SKM-1 treated with dmso at 0.1 percent for 144 hours (cell line): ENCODE data around the gene CDK5RAP2.

Experiments
- DNase-seq: peaks from one replicate; lab custom pipeline; 2025; ENCODE audit not compliant: unreplicated experiment; lab: John Stamatoyannopoulos, UW

Gene CDK5RAP2

DNA sequence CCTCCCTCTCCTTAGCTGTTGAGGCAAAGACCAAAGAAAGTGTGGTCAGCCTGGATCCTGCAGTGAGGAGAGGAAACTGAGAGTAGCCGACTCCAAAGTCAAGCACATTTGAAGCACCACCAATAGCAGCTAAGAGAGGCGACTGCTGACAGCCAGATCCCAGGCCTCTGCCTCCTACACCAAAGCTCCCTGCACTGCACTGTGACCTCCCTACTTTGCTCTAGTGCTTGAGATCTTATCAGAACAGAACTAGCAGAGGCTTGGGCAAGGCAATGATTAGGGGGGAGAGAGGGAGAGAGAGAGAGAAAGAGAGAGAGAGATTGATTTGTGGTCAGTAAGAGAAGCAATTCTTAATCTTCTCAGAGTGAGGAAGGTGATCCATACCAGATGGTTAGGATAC, 216.3 kb downstream of the CDK5RAP2 start:
- no peak for DNase-seq

GRCh38 chr9:120362446-120362845, 217.5 kb downstream of the CDK5RAP2 start:
- DNase-seq, result no peak

DNA sequence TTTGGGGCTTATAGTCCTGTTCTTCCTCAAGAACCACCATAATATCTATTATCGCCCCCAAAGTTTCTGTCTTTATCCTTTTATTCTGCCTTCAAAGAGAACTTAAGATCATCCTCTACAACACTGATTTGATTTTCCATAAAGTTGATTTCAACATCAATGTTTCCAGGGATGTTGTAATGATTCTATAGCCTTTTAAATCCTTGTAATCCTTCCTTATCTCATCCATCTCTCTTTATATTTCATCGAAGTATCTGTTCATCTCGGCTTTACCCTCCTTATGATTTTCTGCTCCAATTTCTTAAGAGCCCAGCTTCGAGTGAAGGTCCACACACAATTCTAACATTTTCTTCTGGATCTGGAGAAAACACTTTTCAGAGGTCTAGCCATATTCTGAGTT, 218.4 kb downstream of the CDK5RAP2 start:
- no peak for DNase-seq

- no peak for DNase-seq
Measured at GRCh38 chr9:120360510-120360909, 219.5 kb downstream of the CDK5RAP2 start.

DNA sequence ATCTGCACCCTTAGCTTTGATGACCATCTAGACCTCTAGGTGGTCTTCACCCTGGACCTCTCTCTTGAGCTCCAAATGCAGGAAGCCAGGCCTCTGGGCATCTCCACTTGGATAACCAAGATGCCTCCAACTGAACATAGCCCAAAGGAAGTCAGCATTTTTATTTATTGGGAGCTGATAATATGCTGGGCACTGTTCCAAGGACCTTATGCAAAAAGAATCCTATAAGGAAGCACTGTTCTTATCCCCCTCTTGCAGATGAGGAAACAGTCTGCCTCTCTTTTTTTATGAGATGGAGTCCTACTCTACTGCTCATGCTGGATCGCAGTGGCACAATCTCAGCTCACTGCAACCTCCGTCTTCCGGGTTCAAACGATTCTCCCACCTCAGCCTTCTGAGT, 219.9 kb downstream of the CDK5RAP2 start:
- DNase-seq, result no peak

DNA sequence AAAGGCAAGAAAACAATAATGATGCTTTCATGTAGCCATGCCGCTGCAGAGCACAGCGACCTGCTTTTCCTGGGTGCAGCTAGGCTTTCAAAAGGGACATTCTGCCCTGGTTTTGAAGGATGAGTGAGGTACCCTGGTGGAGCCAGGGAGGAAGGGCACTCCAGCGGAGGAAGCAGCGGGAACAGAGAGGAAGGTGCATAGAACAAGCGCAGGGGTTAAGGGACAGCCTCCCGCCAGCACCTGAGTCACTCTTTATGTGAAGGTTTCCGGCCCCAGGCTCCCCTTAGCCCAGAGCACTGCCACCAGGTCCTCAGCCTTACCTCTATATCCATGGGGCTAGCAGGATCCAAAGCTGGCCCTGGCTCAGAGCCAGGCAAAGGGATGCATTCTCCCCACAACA, 221.1 kb downstream of the CDK5RAP2 start:
- no peak for DNase-seq

GRCh38 chr9:120353506-120353905, 226.5 kb downstream of the CDK5RAP2 start:
- DNase-seq, result no peak

DNA sequence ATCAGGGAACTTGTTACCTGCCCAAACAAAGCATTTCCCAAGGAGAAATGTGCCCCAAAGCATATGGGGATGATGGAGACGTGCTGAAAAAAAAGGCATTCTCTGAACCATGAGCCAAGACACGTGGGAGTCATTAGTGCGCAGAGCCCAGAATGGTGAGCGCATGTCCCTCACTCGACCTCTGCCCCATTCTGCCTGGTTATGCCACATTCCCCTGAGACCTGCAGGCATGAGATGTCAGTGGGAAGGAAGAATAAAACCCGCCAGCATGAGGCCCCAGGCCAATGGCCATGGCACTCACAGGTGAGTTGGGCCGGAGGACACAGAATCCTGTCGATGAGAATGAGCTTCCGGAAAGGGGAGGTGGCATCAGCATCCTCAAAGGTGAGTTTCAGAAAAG, 228.9 kb downstream of the CDK5RAP2 start:
- DNase-seq, result no peak

- DNase-seq, result no peak
Measured at GRCh38 chr9:120350596-120350995, 229.4 kb downstream of the CDK5RAP2 start.

GRCh38 chr9:120348951-120349429, 231.0 kb downstream of the CDK5RAP2 start:
- peak; percentile 31 for DNase-seq

DNA sequence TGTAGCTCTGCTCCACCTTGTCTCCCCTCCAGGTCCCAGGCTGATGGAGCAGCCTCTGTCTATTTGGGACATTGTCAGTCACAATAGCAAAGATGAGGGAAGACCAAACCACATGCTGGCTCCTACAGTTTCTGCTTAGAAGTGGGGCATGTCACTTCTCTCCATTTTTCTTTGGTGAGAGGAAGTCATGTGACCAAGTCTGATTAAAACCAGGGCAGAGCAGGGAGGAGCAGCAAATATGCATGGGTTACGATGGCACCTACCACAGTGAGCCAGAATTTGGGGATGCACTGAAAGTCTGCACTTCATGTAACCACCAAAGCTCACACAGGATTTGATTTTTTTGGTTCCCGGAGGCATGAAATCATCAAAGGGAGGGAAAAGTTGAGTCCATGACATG, 234.6 kb downstream of the CDK5RAP2 start:
- no peak for DNase-seq

DNA sequence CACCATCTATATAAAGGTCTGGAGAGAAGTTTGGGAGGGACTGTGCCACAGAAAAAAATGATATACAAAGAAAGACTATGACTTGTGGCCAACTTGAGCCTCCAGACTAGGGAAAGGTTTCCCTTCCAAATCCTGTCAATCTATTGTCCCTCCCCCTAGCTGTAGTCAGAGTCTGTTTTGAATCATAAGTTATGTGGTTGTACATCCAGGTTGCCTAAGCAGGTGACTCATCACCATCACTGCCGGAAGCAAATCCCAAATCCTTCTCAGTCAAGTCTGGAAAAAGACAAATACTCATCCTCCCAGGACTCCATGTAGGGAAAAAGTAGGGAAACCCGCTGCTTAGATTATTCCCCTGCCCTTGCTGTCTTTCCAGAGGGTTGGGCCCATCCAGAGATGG, 235.7 kb downstream of the CDK5RAP2 start:
- no peak for DNase-seq

DNA sequence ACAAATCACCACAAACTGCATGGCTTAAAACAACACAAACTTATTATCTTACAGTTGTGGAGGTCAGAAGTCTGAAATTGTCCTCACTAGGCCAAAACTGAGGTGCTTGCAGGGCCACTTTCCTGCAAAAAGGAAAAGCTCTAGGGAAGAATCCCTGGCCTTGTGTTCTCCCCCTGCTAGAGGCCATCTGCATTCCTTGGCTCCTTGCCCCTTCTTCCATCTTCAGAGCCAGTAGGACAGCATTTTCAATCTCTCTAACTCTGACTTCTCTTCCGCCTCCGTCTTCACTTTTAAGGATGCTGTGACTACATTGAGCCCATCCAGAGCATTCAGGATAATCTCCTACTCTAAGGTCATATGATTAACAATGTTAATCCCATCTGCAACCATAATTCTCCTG, 236.6 kb downstream of the CDK5RAP2 start:
- DNase-seq, result no peak
